BLaER1 treated with 17β-estradiol and CSF1 and Interleukin-3, amounts not matched to agents 10 nM and 100 nM (cell line): ENCODE data around the gene PCED1B.

Experiments
- H3K27ac ChIP-seq, 11 experiments: shearing (Covaris generic); formaldehyde crosslinking; 2 replicates each; pipeline ENCODE4 v1.8.1; 2022
- H3K27me3 ChIP-seq, 11 experiments: shearing (Covaris generic); formaldehyde crosslinking; 2 replicates each; pipeline ENCODE4 v1.8.1; 2022
- H3K36me3 ChIP-seq, 11 experiments: shearing (Covaris generic); formaldehyde crosslinking; 2 replicates each; pipeline ENCODE4 v1.8.1; 2022
- H3K4me1 ChIP-seq, 10 experiments: shearing (Covaris generic); formaldehyde crosslinking; 2 replicates each; pipeline ENCODE4 v1.8.1; 2022
- H3K4me2 ChIP-seq, 11 experiments: shearing (Covaris generic); formaldehyde crosslinking; 2 replicates each; pipeline ENCODE4 v1.8.1; 2022
- H3K4me3 ChIP-seq, 10 experiments: shearing (Covaris generic); formaldehyde crosslinking; 2 replicates each; pipeline ENCODE4 v1.8.1; 2022
- H3K9ac ChIP-seq, 11 experiments: shearing (Covaris generic); formaldehyde crosslinking; 2 replicates each; pipeline ENCODE4 v1.8.1; 2022
- H3K9me3 ChIP-seq, 11 experiments: shearing (Covaris generic); formaldehyde crosslinking; replicated peaks in 1 of 11; 2 replicates each; pipeline ENCODE4 v1.8.1; 2022
- H4K20me1 ChIP-seq, 11 experiments: shearing (Covaris generic); formaldehyde crosslinking; 2 replicates each; pipeline ENCODE4 v1.8.1; 2022
- Cebpa-rat ChIP-seq, 11 experiments: shearing (Covaris generic); IDR thresholded peaks; 2 replicates each; pipeline ENCODE4 v1.8.1; 2022

Gene PCED1B

DNA sequence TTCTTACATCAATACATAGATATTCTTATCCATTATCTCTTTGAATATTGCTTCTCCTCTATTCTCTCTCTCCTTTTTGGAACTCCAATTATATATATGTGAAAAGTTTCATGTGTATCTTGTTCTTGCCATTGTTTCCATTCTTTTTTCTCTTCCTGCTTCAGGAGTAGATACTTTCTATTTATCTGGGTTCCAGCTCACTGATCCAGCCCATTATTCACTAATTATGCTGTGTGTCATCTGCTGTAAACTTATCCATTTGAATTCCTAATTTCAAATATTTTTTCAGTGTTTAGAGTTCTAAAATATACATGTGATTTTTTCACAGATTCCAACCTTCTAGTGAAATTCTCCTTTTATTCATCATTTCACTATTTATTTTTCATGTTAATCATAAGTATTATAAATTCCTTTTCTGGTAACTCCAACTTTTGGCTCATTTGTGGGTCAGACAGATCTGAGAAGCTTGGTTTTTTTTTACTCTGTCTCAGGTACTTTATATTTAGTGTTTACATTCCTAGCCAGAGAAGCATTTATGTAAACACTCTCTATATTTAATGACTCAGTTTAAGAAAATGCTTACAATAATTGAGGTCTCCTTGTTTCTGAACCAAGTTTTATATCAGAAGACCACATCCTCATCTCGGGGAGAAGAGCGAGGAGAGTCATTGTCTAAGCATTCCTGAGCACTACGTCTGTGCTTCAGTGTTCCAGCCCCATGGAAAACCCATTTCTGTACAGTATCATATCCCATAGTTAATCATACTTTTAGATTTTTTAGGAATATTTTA is 16.2 kb downstream of the PCED1B start:
- Histone ChIP-seq H3K4me2 (no peak overlapping the region), H3K4me1 (peaks cover 0 to 7% (median 0%) of the 10 kb centered on the region in 10 experiments; a peak in 1 of 20 replicates), H3K27me3 (no peaks in the 10 kb centered on the region), H3K4me3 (no peak overlapping the region), H3K9me3 (peaks cover 0 to 6% (median 0%) of the 10 kb centered on the region in 11 experiments; a peak in 1 of 22 replicates), H3K9ac (no peak overlapping the region), H3K36me3 (no peaks in the 10 kb centered on the region), H3K27ac (no peak overlapping the region), H4K20me1 (no peaks in the 10 kb centered on the region)
- no peak for TF ChIP-seq Cebpa-rat (IDR thresholded peaks at IDR 0.05)

DNA sequence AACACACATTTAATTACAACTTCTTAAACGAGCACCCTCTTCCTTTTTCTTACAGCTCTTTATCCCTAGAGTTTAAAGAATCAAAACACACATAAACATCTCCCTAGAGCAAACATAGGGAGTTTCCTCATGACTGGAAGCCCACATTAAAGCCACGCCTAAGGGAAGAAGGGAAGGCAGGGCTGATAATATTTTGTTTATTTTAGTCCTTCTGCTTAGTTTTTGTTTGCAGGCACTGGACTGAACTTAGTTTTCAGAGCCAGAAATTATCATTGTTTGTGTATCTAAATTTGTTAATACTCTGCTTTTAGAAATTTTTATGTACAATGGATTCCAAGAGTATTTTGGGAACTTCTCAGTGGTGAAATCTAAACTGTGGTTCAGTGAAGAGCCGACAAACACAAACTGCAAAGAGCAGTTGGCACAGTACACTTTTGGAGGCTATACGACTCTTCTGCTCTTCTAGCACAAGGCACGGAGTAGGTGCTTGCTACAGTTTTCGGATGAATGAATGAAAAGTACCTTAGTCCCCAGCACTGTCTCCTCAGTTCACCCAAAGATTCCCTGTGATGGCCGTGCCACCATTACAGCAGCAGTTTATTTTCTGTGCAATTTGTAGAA is 18.0 kb downstream of the PCED1B start:
- H4K20me1 ChIP-seq = no peaks in the 10 kb centered on the region
- no peak overlapping the region for H3K27ac ChIP-seq
- no peak overlapping the region for H3K9ac ChIP-seq
- H3K27me3 ChIP-seq = no peaks in the 10 kb centered on the region
- H3K4me2 ChIP-seq = no peak overlapping the region
- no peaks in the 10 kb centered on the region for H3K36me3 ChIP-seq
- H3K4me1 ChIP-seq = peaks cover 0 to 7% (median 0%) of the 10 kb centered on the region in 10 experiments; a peak in 1 of 20 replicates
- H3K4me3 ChIP-seq = no peak overlapping the region
- no peak for TF ChIP-seq Cebpa-rat (IDR thresholded peaks at IDR 0.05)
- no peaks in the 10 kb centered on the region for H3K9me3 ChIP-seq

DNA sequence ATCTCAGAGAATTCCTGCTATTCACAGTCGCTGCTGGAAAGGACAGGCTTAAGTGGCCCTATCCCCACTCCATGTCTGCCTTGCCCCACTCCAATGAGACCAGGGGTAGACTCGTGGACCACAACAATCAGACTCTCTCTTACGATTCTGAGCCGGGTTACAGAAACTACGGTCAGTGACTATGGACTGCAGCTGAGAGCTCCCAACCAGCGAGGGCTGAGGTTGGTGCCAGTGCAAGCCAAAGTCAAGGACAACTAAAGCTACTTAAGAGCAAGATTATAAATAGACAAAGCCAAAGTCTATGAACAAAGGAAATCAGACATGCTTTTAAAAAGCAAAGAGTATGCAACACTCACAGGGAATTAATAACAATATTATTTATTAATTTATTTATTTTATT is 18.7 kb downstream of the PCED1B start:
- Histone ChIP-seq H3K27ac (no peak overlapping the region), H4K20me1 (no peaks in the 10 kb centered on the region), H3K4me1 (peaks cover 0 to 7% (median 0%) of the 10 kb centered on the region in 10 experiments; a peak in 1 of 20 replicates), H3K4me2 (no peak overlapping the region), H3K9ac (no peak overlapping the region), H3K27me3 (no peaks in the 10 kb centered on the region), H3K36me3 (no peaks in the 10 kb centered on the region), H3K9me3 (no peaks in the 10 kb centered on the region), H3K4me3 (no peak overlapping the region)
- TF ChIP-seq Cebpa-rat (IDR thresholded peaks at IDR 0.05) = no peak

DNA sequence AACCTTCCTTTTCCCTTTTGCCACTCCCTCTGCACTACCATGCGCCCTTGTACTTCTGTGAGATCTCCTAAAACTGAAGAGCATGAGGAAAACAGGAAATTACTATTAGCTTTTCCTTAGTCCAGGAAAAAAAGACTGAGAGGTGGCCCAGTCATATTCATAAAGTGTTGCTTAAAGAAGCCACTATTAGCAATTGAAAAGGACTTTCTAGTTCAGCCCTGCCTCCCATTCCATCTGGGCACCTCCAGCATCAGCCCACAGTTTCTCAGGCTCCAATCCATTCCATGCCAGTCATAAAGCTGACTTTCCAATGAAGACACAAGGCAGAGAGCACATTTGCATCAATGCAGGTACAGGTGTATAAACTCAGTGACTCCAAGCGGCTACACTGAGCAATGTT is 20.2 kb downstream of the PCED1B start:
- TF ChIP-seq Cebpa-rat (IDR thresholded peaks at IDR 0.05) = no peak
- H3K4me1 ChIP-seq = peaks cover 0 to 7% (median 0%) of the 10 kb centered on the region in 10 experiments; a peak in 1 of 20 replicates
- H3K9me3 ChIP-seq = no peaks in the 10 kb centered on the region
- H4K20me1 ChIP-seq = no peaks in the 10 kb centered on the region
- no peak overlapping the region for H3K4me2 ChIP-seq
- H3K36me3 ChIP-seq = no peaks in the 10 kb centered on the region
- H3K9ac ChIP-seq = no peak overlapping the region
- H3K4me3 ChIP-seq = no peak overlapping the region
- H3K27ac ChIP-seq = no peak overlapping the region
- no peaks in the 10 kb centered on the region for H3K27me3 ChIP-seq

DNA sequence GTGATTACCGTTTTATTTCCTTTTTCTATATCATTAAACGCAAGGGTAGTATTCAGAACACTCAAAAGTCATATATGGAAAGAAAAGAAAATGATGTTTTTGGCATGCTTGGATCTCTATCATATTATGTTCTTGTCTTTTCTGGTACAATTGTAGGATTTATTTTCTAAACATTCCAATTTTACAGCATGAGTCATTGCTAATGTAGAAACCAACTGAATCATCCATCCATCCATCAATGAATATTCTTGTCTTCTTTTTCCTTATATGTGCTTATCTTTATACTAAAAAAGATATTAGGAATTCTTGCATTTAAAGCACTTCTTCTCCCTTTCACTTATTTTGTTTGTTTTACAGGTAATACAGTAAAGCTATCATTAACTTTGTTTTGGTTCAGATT is 20.7 kb downstream of the PCED1B start:
- H3K9me3 ChIP-seq = no peaks in the 10 kb centered on the region
- H3K4me1 ChIP-seq = peaks cover 0 to 7% (median 0%) of the 10 kb centered on the region in 10 experiments; a peak in 1 of 20 replicates
- no peak for TF ChIP-seq Cebpa-rat (IDR thresholded peaks at IDR 0.05)
- no peak overlapping the region for H3K27ac ChIP-seq
- H3K4me2 ChIP-seq = no peak overlapping the region
- no peak overlapping the region for H3K9ac ChIP-seq
- no peaks in the 10 kb centered on the region for H3K27me3 ChIP-seq
- H3K36me3 ChIP-seq = no peaks in the 10 kb centered on the region
- H3K4me3 ChIP-seq = no peak overlapping the region
- H4K20me1 ChIP-seq = no peaks in the 10 kb centered on the region

DNA sequence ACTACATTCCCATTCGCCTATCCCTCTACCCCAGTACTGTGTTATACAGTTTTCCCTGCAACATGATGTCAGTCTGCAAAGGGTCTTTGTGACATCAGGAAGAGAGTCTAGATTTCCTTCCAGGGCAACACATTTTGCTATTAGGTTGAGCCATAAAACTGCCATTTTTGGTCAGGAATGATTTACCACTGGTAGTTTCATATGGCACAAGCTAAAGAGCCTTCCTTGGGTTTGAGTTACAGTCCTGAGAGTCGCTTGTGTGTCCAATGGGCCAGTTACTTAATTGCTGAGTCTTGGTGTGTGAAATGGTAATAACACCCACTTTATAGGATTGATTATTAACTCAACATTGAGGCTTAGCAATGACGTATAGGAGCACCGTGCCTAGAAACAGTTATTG is 23.0 kb downstream of the PCED1B start:
- no peak overlapping the region for H3K4me2 ChIP-seq
- no peak overlapping the region for H3K9ac ChIP-seq
- TF ChIP-seq Cebpa-rat (IDR thresholded peaks at IDR 0.05) = no peak
- no peaks in the 10 kb centered on the region for H4K20me1 ChIP-seq
- no peak overlapping the region for H3K4me3 ChIP-seq
- no peaks in the 10 kb centered on the region for H3K9me3 ChIP-seq
- no peaks in the 10 kb centered on the region for H3K36me3 ChIP-seq
- H3K4me1 ChIP-seq = peaks cover 0 to 2% (median 0%) of the 10 kb centered on the region in 10 experiments; a peak in 1 of 20 replicates
- no peaks in the 10 kb centered on the region for H3K27me3 ChIP-seq
- no peak overlapping the region for H3K27ac ChIP-seq

DNA sequence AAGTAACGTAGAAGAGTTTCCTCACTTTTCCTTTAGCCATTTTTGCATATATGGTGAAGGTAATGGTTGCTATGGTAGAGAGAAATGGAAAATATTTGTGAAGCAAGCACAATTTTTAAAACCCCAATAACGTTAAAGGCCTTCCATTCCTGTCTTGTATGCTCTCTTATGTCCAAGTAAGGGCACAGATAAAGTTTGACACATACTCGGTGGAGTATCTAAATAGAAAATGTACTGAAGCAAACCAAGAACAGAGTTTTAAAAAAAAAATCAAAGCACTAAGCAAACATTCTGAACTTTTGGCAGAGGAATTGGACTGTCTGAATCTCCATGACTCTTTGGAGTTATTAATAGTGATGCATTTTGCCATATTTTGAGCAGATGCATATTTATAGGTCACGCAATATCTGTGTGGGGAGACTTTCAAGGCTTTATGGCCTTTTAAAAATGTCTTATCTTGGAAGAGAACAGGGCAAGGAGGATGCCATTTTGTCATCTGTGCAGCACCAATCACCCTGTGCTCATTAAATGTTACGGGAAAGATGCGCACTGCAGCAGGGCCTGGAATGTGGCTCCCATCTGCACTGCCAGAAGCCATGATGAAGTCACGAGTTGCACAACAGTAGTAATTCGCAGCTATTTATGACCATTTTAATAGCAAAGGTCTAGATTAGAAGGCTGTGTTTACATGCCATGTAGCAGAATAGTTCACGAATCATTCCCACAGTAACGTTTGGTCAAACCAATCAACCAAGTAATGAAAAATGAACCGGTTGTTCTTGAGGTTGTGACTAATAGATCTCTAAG is 23.6 kb downstream of the PCED1B start:
- no peak overlapping the region for H3K4me2 ChIP-seq
- no peak overlapping the region for H3K9ac ChIP-seq
- H3K9me3 ChIP-seq = no peaks in the 10 kb centered on the region
- H3K27me3 ChIP-seq = no peaks in the 10 kb centered on the region
- no peak overlapping the region for H3K27ac ChIP-seq
- H3K36me3 ChIP-seq = no peaks in the 10 kb centered on the region
- no peak overlapping the region for H3K4me3 ChIP-seq
- H4K20me1 ChIP-seq = no peaks in the 10 kb centered on the region
- 0 out of 22 replicates have a peak, but pooled peaks of 1 of the 11 experiments have one; percentile 14 for TF ChIP-seq Cebpa-rat (IDR thresholded peaks at IDR 0.05)
- no peaks in the 10 kb centered on the region for H3K4me1 ChIP-seq

DNA sequence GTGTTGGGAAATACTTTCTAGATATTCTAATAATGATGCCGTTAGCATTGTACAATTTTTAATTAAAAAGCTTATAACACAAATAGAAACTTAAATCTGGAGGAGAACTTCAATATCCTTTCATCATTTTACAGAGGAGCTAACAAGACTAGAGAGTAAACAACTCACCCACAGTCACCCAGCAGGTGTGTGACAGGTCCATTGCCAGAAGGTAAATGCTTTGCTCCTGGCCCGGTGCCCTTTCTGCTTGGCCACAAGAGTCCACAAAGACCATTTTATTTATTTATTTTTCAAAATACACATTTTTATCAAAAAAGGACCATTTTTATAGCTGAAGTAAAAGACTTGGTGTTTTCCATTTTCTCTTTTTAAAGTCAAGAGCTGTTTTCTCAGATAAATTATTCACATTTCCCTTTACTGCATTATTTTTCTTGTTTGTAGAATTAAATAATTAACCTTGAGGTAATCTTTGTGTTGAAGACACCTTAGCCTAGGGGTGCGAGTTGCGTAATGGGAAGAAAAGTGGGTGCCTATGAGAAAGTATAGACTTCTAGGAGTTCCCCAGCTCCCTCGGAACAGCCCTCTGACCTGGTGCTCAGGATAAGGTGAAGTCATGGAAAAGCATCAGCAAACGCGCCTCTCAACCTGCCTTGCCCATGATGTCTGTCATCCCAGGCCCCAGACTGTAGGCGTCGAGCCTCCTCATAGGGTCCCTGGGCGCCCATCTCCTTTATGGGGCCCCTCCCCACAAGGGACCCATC is 26.7 kb downstream of the PCED1B start:
- Histone ChIP-seq H3K4me3 (no peak overlapping the region), H3K9me3 (no peaks in the 10 kb centered on the region), H3K27me3 (no peaks in the 10 kb centered on the region), H4K20me1 (no peaks in the 10 kb centered on the region), H3K4me1 (no peaks in the 10 kb centered on the region), H3K4me2 (no peak overlapping the region), H3K27ac (no peak overlapping the region), H3K9ac (no peak overlapping the region), H3K36me3 (no peaks in the 10 kb centered on the region)
- TF ChIP-seq Cebpa-rat (IDR thresholded peaks at IDR 0.05) = no peak

DNA sequence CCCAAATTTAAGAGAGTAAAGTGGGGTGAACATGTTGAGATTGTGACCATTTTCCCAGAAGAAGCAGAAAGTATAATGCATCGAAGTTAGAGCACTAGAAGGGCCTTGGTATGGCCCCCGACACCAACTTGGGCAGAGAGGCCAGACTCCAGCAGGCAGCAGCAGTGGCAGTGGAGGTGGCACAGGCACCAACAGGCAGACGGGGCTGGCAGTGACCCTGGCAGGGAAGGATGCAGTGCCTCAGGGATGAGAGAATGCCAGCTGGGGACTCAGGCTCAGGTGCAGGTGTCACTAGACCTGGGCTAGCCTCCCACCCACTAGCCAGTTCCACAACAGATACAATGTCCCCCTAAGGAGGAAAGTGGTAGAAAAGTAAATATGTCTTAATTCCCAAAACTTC is 28.0 kb downstream of the PCED1B start:
- Histone ChIP-seq H3K9me3 (no peaks in the 10 kb centered on the region), H3K36me3 (no peaks in the 10 kb centered on the region), H3K9ac (no peak overlapping the region), H3K4me1 (no peaks in the 10 kb centered on the region), H3K4me3 (no peak overlapping the region), H3K27ac (no peak overlapping the region), H3K4me2 (no peak overlapping the region), H3K27me3 (no peaks in the 10 kb centered on the region), H4K20me1 (no peaks in the 10 kb centered on the region)
- TF ChIP-seq Cebpa-rat (IDR thresholded peaks at IDR 0.05) = no peak
